ENCODE measurements around the gene RPS2. TPM values are rescaled to one million over a fixed set of nuclear protein-coding genes. Genes with fewer than 3 reads are reported as not detected.

Gene RPS2
- total RNA-seq, 4 donors from 2014 or later, result 982 to 2,205 (median 1,458) TPM

GRCh38 chr16:1976951-1977874, 12.6 kb upstream of the RPS2 start:
- intact Hi-C loops (cut with DNase I; ENCODE audit: low total_unique reads), result no loop called here
- Histone ChIP-seq H3K36me3 (no peaks in the 10 kb centered on the region), H3K27ac (no peak overlapping the region), H3K4me3 (no peak overlapping the region), H3K27me3 (peaks cover 0 to 10% of the 10 kb centered on the region in 2 donors), H3K4me1 (peaks cover 0 to 12% of the 10 kb centered on the region in 2 donors), H3K9me3 (no peaks in the 10 kb centered on the region)
- no peak for DNase-seq
- TF ChIP-seq POLR2A (IDR thresholded peaks at IDR 0.05) (no peak), CTCF (IDR thresholded peaks at IDR 0.05) (no peak)

- Histone ChIP-seq H3K36me3 (no peaks in the 10 kb centered on the region), H3K27me3 (peaks cover 0 to 7% of the 10 kb centered on the region in 2 donors), H3K27ac (no peak overlapping the region), H3K9me3 (no peaks in the 10 kb centered on the region), H3K4me1 (peaks cover 0 to 14% of the 10 kb centered on the region in 2 donors), H3K4me3 (no peak overlapping the region)
- intact Hi-C loops (cut with DNase I; ENCODE audit: low total_unique reads), result no loop called here
- no peak for DNase-seq
- TF ChIP-seq CTCF (IDR thresholded peaks at IDR 0.05) (no peak), POLR2A (IDR thresholded peaks at IDR 0.05) (no peak)
These were observed 11.5 kb upstream of the RPS2 start for GRCh38 chr16:1976216-1976520.

- H3K36me3 ChIP-seq, result no peaks in the 10 kb centered on the region
- intact Hi-C loops (cut with DNase I; ENCODE audit: low total_unique reads), result no loop called here
These were observed 11.0 kb upstream of the RPS2 start for GRCh38 chr16:1975432-1976215.

GRCh38 chr16:1974157-1975070, 9.8 kb upstream of the RPS2 start:
- H3K9me3 ChIP-seq, result no peaks in the 10 kb centered on the region
- H3K4me1 ChIP-seq, result peaks cover 0 to 18% of the 10 kb centered on the region in 2 donors
- intact Hi-C loops (cut with DNase I; ENCODE audit: low total_unique reads), result no loop called here
- H3K27ac ChIP-seq, result no peak overlapping the region
- H3K27me3 ChIP-seq, result no peaks in the 10 kb centered on the region
- no peak overlapping the region for H3K4me3 ChIP-seq
- no peak for DNase-seq
- TF ChIP-seq CTCF (IDR thresholded peaks at IDR 0.05), result no peak
- TF ChIP-seq POLR2A (IDR thresholded peaks at IDR 0.05), result no peak
- no peaks in the 10 kb centered on the region for H3K36me3 ChIP-seq

More at GRCh38 chr16:1975432-1976215, 11.0 kb upstream of the RPS2 start:
- no peak for DNase-seq
- Histone ChIP-seq H3K27ac (no peak overlapping the region), H3K4me3 (no peak overlapping the region), H3K27me3 (peaks cover 0 to 5% of the 10 kb centered on the region in 2 donors), H3K4me1 (peaks cover 0 to 18% of the 10 kb centered on the region in 2 donors), H3K9me3 (no peaks in the 10 kb centered on the region)
- TF ChIP-seq CTCF (IDR thresholded peaks at IDR 0.05) (no peak), POLR2A (IDR thresholded peaks at IDR 0.05) (no peak)

Data from uterus (tissue), 4 donors.